Measurements from ENCODE around the gene PKP1. TPM values are rescaled to one million over a fixed set of nuclear protein-coding genes. Genes with fewer than 3 reads are reported as not detected.

PKP1 gene
- polyA plus RNA-seq, 3 donors, result not detected

GRCh38 chr1:201322653-201323510 is 39.6 kb downstream of the PKP1 start:
- Mint-ChIP-seq H3K4me1 (no peaks in the 10 kb centered on the region), H3K36me3 (no peaks in the 10 kb centered on the region), H3K9me3 (peaks cover 0 to under 1% (median 0%) of the 10 kb centered on the region in 7 donors), H3K4me3 (no peak overlapping the region), H3K27me3 (ENCODE audit: low read depth in 3 of 3) (peaks cover 7 to 9% (median 8%) of the 10 kb centered on the region in 3 donors), H3K27ac (peak overlapping the region in 1 of 7 donors; percentile 2)
- Histone ChIP-seq H3K9me3 (replicated peaks in 1 of 2; ENCODE audit: control insufficient read depth in 1 of 2, insufficient read depth in 1 of 2, low read length in 2 of 2) (no peaks in the 10 kb centered on the region), H3K27ac (ENCODE audit: low read depth in 1 of 2, low read length in 2 of 2) (no peak overlapping the region), H2AFZ (ENCODE audit: insufficient read depth, low read depth, low read length, poor library complexity, severe bottlenecking) (no peak overlapping the region), H3K4me3 (replicated peaks in 1 of 3; ENCODE audit: low read depth in 2 of 3, low read length in 3 of 3) (no peak overlapping the region), H3K36me3 (replicated peaks in 1 of 2; ENCODE audit: control insufficient read depth in 1 of 2, insufficient read depth in 2 of 2, low read length in 2 of 2) (no peaks in the 10 kb centered on the region), H3K4me1 (ENCODE audit: control insufficient read depth in 1 of 2, insufficient read depth in 2 of 2, low read length in 2 of 2) (no peaks in the 10 kb centered on the region), H4K20me1 (ENCODE audit: insufficient read depth, low read length) (no peaks in the 10 kb centered on the region), H3K9ac (ENCODE audit: insufficient read depth, low read length, poor library complexity, severe bottlenecking) (no peak overlapping the region), H3K79me2 (ENCODE audit: insufficient read depth, low read length) (no peaks in the 10 kb centered on the region), H3K4me2 (replicated peaks; ENCODE audit: extremely low read depth, low read length, poor library complexity, severe bottlenecking) (no peak overlapping the region), H3K27me3 (ENCODE audit: control insufficient read depth in 2 of 2, insufficient read depth in 2 of 2, low read length in 2 of 2) (no peaks in the 10 kb centered on the region)
- intact Hi-C loops (cut with micrococcal nuclease), result no loop called here
- TF ChIP-seq CTCF (IDR thresholded peaks at IDR 0.05), result no peak
- WGBS (ENCODE audit: insufficient coverage), result 95% methylated on average over 7 of the region's 12 CpGs
- no peak for DNase-seq

GRCh38 chr1:201324306-201324705 is 41.0 kb downstream of the PKP1 start:
- no peak overlapping the region for H3K4me3 ChIP-seq (replicated peaks in 1 of 3; ENCODE audit: low read depth in 2 of 3, low read length in 3 of 3)
- no peaks in the 10 kb centered on the region for H3K4me1 ChIP-seq (ENCODE audit: control insufficient read depth in 1 of 2, insufficient read depth in 2 of 2, low read length in 2 of 2)
- H3K4me2 ChIP-seq (replicated peaks; ENCODE audit: extremely low read depth, low read length, poor library complexity, severe bottlenecking), result no peak overlapping the region
- no peaks in the 10 kb centered on the region for H3K9me3 ChIP-seq (replicated peaks in 1 of 2; ENCODE audit: control insufficient read depth in 1 of 2, insufficient read depth in 1 of 2, low read length in 2 of 2)
- H3K79me2 ChIP-seq (ENCODE audit: insufficient read depth, low read length), result no peaks in the 10 kb centered on the region
- Mint-ChIP-seq H3K27ac (no peak overlapping the region), H3K36me3 (no peaks in the 10 kb centered on the region), H3K4me3 (no peak overlapping the region), H3K27me3 (ENCODE audit: low read depth in 3 of 3) (peaks cover 7% of the 10 kb centered on the region in 3 donors), H3K9me3 (no peaks in the 10 kb centered on the region), H3K4me1 (no peaks in the 10 kb centered on the region)
- no peaks in the 10 kb centered on the region for H4K20me1 ChIP-seq (ENCODE audit: insufficient read depth, low read length)
- intact Hi-C loops (cut with micrococcal nuclease), result no loop called here
- H3K36me3 ChIP-seq (replicated peaks in 1 of 2; ENCODE audit: control insufficient read depth in 1 of 2, insufficient read depth in 2 of 2, low read length in 2 of 2), result no peaks in the 10 kb centered on the region
- TF ChIP-seq CTCF (IDR thresholded peaks at IDR 0.05), result no peak
- H3K9ac ChIP-seq (ENCODE audit: insufficient read depth, low read length, poor library complexity, severe bottlenecking), result no peak overlapping the region
- no peaks in the 10 kb centered on the region for H3K27me3 ChIP-seq (ENCODE audit: control insufficient read depth in 2 of 2, insufficient read depth in 2 of 2, low read length in 2 of 2)
- DNase-seq, result no peak
- no peak overlapping the region for H2AFZ ChIP-seq (ENCODE audit: insufficient read depth, low read depth, low read length, poor library complexity, severe bottlenecking)
- WGBS (ENCODE audit: insufficient coverage), result 100% methylated on average over 3 of the region's 4 CpGs
- no peak overlapping the region for H3K27ac ChIP-seq (ENCODE audit: low read depth in 1 of 2, low read length in 2 of 2)

All from CD14-positive monocyte (primary cell).